ENCODE results near the gene CDKN2B-AS1.

DNA sequence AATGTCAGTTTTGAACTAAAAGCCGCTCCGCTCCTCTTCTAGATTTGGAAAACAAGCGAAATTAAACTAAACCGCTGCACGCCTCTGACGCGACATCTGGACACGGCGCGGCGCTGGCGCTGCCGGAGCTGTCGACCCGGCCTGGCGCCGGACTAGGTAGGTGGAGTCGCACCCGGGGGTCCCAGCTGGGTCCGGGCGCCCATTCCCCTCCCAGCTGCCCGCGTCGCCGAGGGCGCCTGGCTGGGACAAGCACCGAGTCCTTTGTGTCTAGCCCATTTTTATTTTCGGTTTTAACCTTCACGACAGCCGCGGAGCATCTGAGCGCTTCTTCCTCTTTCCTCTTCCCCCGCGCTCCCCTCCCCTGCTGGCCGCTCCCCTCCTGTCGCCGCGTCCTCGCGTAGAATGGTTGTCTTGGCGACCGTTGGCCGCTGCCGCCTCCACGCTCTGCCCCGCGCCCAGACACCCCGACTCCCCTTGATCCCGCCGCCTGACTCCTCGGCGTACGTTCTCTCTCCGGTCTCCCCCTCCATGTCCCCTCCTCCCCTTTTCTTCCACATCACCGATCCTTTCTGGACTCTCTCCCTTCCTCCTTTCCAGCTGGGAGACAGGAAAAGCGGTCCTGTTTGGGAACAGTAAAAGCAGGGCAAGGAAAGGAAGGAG, 545 bp downstream of the CDKN2B-AS1 start:
- no peak for TF ChIP-seq ZNF114 (tag by site-specific recombination; IDR thresholded peaks at IDR 0.05)
- no peak for TF ChIP-seq ZNF274 (IDR thresholded peaks at IDR 0.05; ENCODE audit: low read length)
- no peak for TF ChIP-seq ZNF274 (tag by site-specific recombination; IDR thresholded peaks at IDR 0.05; ENCODE audit: borderline replicate concordance)
- TF ChIP-seq, protein P1, sequence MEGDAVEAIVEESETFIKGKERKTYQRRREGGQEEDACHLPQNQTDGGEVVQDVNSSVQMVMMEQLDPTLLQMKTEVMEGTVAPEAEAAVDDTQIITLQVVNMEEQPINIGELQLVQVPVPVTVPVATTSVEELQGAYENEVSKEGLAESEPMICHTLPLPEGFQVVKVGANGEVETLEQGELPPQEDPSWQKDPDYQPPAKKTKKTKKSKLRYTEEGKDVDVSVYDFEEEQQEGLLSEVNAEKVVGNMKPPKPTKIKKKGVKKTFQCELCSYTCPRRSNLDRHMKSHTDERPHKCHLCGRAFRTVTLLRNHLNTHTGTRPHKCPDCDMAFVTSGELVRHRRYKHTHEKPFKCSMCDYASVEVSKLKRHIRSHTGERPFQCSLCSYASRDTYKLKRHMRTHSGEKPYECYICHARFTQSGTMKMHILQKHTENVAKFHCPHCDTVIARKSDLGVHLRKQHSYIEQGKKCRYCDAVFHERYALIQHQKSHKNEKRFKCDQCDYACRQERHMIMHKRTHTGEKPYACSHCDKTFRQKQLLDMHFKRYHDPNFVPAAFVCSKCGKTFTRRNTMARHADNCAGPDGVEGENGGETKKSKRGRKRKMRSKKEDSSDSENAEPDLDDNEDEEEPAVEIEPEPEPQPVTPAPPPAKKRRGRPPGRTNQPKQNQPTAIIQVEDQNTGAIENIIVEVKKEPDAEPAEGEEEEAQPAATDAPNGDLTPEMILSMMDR (tag by site-specific recombination; IDR thresholded peaks at IDR 0.05), result no peak
- TF ChIP-seq ZNF501 (tag by site-specific recombination; IDR thresholded peaks at IDR 0.05), result no peak
